8988T (cell line): ENCODE data around the gene RNF138.
"Not testable (repeated sequence)": the region's sequence is repeated elsewhere in the genome, so short reads cannot be mapped to it uniquely, and the experiment has no call there.

Source experiments
- DNase-seq: peaks from one replicate; pipeline ENCODE4 v3.0.0; 2011

Gene RNF138

GRCh38 chr18:32091724-32092421, at the start of gene RNF138:
Gene RNF138 (plus strand): TSS chr18:32091874. CDS start chr18:32092777, 903 bp downstream.
- DNase-seq, result peak; percentile 77

GRCh38 chr18:32042337-32042736, 49.3 kb upstream of the RNF138 start:
- no peak for DNase-seq

GRCh38 chr18:32048507-32049091, 43.1 kb upstream of the RNF138 start:
- DNase-seq, result no peak

GRCh38 chr18:32049393-32050171, 42.1 kb upstream of the RNF138 start:
- no peak for DNase-seq

GRCh38 chr18:32056613-32057358, 34.9 kb upstream of the RNF138 start:
- DNase-seq, result no peak

GRCh38 chr18:32057624-32058165, 34.0 kb upstream of the RNF138 start:
- no peak for DNase-seq

GRCh38 chr18:32060026-32060425, 31.6 kb upstream of the RNF138 start:
- DNase-seq, result no peak

GRCh38 chr18:32067375-32068167, 24.1 kb upstream of the RNF138 start:
- no peak for DNase-seq

GRCh38 chr18:32072321-32072720, 19.4 kb upstream of the RNF138 start:
- no peak for DNase-seq

- no peak for DNase-seq
Measured at GRCh38 chr18:32074206-32074605, 17.5 kb upstream of the RNF138 start.

GRCh38 chr18:32078845-32079244, 12.8 kb upstream of the RNF138 start:
- no peak for DNase-seq

- DNase-seq, result no peak
Measured at GRCh38 chr18:32081881-32082280, 9.8 kb upstream of the RNF138 start.

GRCh38 chr18:32083781-32084180, 7.9 kb upstream of the RNF138 start:
- DNase-seq, result no peak

GRCh38 chr18:32086881-32087280, 4.8 kb upstream of the RNF138 start:
- DNase-seq, result peak; percentile 32

GRCh38 chr18:32090831-32091230, 843 bp upstream of the RNF138 start:
- not testable (repeated sequence) for DNase-seq

- DNase-seq, result no peak
Measured at GRCh38 chr18:32091325-32091723, 350 bp upstream of the RNF138 start.

GRCh38 chr18:32092422-32093101, 888 bp downstream of the RNF138 start:
- peak; percentile 88 for DNase-seq

GRCh38 chr18:32093102-32093511, 1.4 kb downstream of the RNF138 start:
- peak; percentile 31 for DNase-seq

- no peak for DNase-seq
Measured at GRCh38 chr18:32093523-32093922, 1.8 kb downstream of the RNF138 start.

- no peak for DNase-seq
Measured at GRCh38 chr18:32095192-32095899, 3.7 kb downstream of the RNF138 start.

GRCh38 chr18:32095900-32096229, 4.2 kb downstream of the RNF138 start:
- no peak for DNase-seq
